GM23338 (cell line): ENCODE results near the gene NEUROD1.

ENCODE experiments used
- EZH2 ChIP-seq: fragments of 200-600 bp; sonication (generic); IDR thresholded peaks from one replicate; pipeline ENCODE4 v1.8.0; 2017; ENCODE audit warnings: antibody characterized with exemption, mild to moderate bottlenecking, low read depth; ENCODE audit not compliant: unreplicated experiment
- EZH2phosphoT487 ChIP-seq: fragments of 200-600 bp; sonication (generic); IDR thresholded peaks from one replicate; pipeline ENCODE4 v1.8.1; 2018; ENCODE audit warnings: antibody characterized with exemption; ENCODE audit not compliant: unreplicated experiment
- JUNB ChIP-seq: IDR thresholded peaks from one replicate; pipeline ENCODE4 v1.6.1; 2016; ENCODE audit warnings: antibody characterized with exemption; ENCODE audit not compliant: unreplicated experiment
- NANOG ChIP-seq: IDR thresholded peaks from 2 replicates; pipeline ENCODE4 v1.6.1; 2016; ENCODE audit warnings: antibody characterized with exemption, borderline replicate concordance
- POLR2AphosphoS5 ChIP-seq: IDR thresholded peaks from 2 replicates; pipeline ENCODE4 v1.6.1; 2016; ENCODE audit warnings: antibody characterized with exemption, low read depth
- TF ChIP-seq, protein P1 (sequence below): IDR thresholded peaks from one replicate; pipeline ENCODE4 v1.6.1; 2018; ENCODE audit warnings: antibody characterized with exemption; ENCODE audit not compliant: unreplicated experiment
- TF ChIP-seq, protein P2 (sequence below), 2 experiments: fragments of 200-600 bp in 1 of 2; sonication (generic) in 1 of 2; conservative IDR thresholded peaks; 2 replicates each; pipeline versions ENCODE4 v1.5.1 to v1.6.1; 2016 to 2017; ENCODE audit warnings: antibody characterized with exemption in 2 of 2, low read depth in 2 of 2, mild to moderate bottlenecking in 2 of 2, moderate library complexity in 1 of 2
- TF ChIP-seq, protein P3 (sequence below): IDR thresholded peaks from 2 replicates; pipeline ENCODE4 v1.6.1; 2016; ENCODE audit warnings: antibody characterized with exemption

- TF ChIP-seq, protein P1, sequence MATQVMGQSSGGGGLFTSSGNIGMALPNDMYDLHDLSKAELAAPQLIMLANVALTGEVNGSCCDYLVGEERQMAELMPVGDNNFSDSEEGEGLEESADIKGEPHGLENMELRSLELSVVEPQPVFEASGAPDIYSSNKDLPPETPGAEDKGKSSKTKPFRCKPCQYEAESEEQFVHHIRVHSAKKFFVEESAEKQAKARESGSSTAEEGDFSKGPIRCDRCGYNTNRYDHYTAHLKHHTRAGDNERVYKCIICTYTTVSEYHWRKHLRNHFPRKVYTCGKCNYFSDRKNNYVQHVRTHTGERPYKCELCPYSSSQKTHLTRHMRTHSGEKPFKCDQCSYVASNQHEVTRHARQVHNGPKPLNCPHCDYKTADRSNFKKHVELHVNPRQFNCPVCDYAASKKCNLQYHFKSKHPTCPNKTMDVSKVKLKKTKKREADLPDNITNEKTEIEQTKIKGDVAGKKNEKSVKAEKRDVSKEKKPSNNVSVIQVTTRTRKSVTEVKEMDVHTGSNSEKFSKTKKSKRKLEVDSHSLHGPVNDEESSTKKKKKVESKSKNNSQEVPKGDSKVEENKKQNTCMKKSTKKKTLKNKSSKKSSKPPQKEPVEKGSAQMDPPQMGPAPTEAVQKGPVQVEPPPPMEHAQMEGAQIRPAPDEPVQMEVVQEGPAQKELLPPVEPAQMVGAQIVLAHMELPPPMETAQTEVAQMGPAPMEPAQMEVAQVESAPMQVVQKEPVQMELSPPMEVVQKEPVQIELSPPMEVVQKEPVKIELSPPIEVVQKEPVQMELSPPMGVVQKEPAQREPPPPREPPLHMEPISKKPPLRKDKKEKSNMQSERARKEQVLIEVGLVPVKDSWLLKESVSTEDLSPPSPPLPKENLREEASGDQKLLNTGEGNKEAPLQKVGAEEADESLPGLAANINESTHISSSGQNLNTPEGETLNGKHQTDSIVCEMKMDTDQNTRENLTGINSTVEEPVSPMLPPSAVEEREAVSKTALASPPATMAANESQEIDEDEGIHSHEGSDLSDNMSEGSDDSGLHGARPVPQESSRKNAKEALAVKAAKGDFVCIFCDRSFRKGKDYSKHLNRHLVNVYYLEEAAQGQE = no peak
- TF ChIP-seq, protein P2, sequence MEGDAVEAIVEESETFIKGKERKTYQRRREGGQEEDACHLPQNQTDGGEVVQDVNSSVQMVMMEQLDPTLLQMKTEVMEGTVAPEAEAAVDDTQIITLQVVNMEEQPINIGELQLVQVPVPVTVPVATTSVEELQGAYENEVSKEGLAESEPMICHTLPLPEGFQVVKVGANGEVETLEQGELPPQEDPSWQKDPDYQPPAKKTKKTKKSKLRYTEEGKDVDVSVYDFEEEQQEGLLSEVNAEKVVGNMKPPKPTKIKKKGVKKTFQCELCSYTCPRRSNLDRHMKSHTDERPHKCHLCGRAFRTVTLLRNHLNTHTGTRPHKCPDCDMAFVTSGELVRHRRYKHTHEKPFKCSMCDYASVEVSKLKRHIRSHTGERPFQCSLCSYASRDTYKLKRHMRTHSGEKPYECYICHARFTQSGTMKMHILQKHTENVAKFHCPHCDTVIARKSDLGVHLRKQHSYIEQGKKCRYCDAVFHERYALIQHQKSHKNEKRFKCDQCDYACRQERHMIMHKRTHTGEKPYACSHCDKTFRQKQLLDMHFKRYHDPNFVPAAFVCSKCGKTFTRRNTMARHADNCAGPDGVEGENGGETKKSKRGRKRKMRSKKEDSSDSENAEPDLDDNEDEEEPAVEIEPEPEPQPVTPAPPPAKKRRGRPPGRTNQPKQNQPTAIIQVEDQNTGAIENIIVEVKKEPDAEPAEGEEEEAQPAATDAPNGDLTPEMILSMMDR (conservative IDR thresholded peaks at IDR 0.05; ENCODE audit: low read depth in 2 of 2) = no peak
- TF ChIP-seq, protein P3, sequence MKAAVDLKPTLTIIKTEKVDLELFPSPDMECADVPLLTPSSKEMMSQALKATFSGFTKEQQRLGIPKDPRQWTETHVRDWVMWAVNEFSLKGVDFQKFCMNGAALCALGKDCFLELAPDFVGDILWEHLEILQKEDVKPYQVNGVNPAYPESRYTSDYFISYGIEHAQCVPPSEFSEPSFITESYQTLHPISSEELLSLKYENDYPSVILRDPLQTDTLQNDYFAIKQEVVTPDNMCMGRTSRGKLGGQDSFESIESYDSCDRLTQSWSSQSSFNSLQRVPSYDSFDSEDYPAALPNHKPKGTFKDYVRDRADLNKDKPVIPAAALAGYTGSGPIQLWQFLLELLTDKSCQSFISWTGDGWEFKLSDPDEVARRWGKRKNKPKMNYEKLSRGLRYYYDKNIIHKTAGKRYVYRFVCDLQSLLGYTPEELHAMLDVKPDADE = no peak
- TF ChIP-seq EZH2phosphoT487 (no peak), POLR2AphosphoS5 (no peak), EZH2 (peak; percentile 96), JUNB (no peak), NANOG (no peak)
Measured at GRCh38 chr2:181682026-181682789, 1.9 kb upstream of the NEUROD1 start.
